HepG2 (cell line): ENCODE data around the gene JUND. TPM values are rescaled to one million over a fixed set of nuclear protein-coding genes. Genes with fewer than 3 reads are reported as not detected.
A peak's percentile ranks its signal among the peaks of the same experiment; 100 is the strongest.

Source experiments
- AHR ChIP-seq: IDR thresholded peaks from 2 replicates; pipeline ENCODE4 v1.6.1; 2018; ENCODE audit warnings: missing genetic modification reagents, missing compliant biosample characterization
- BCLAF1 ChIP-seq: fragments of 450-650 bp; IDR thresholded peaks from 2 replicates; pipeline ENCODE4 v1.6.1; 2017; ENCODE audit warnings: mild to moderate bottlenecking
- BORCS8-MEF2B ChIP-seq: sonication (generic); formaldehyde crosslinking; IDR thresholded peaks from 2 replicates; pipeline ENCODE4 v1.8.0; 2022; ENCODE audit warnings: mild to moderate bottlenecking, missing genetic modification reagents
- CHCHD3 ChIP-seq: sonication (generic); formaldehyde crosslinking; IDR thresholded peaks from 2 replicates; pipeline ENCODE4 v1.8.0; 2022; ENCODE audit warnings: mild to moderate bottlenecking, missing genetic modification reagents, moderate library complexity
- DZIP1 ChIP-seq: sonication (generic); formaldehyde crosslinking; IDR thresholded peaks from 2 replicates; pipeline ENCODE4 v1.5.0; 2020; ENCODE audit warnings: mild to moderate bottlenecking, missing genetic modification reagents
- ETV5 ChIP-seq: IDR thresholded peaks from 2 replicates; pipeline ENCODE4 v1.6.1; 2018; ENCODE audit warnings: missing biosample characterization, missing genetic modification reagents, inconsistent platforms, borderline replicate concordance
- GATAD2A ChIP-seq: IDR thresholded peaks from 2 replicates; pipeline ENCODE4 v1.6.1; 2016
- HNF4G ChIP-seq, 2 experiments: sonication (generic) in 1 of 2; formaldehyde crosslinking in 1 of 2; IDR thresholded peaks; 2 replicates each; pipeline versions ENCODE4 v1.4.0 to v1.6.1; 2011 to 2020; ENCODE audit warnings: borderline replicate concordance in 2 of 2, low read depth in 2 of 2, mild to moderate bottlenecking in 2 of 2, low read length in 1 of 2, missing genetic modification reagents in 1 of 2, moderate library complexity in 1 of 2
- KLF12 ChIP-seq: sonication (generic); formaldehyde crosslinking; IDR thresholded peaks from 2 replicates; pipeline ENCODE4 v1.4.0; 2020; ENCODE audit warnings: missing genetic modification reagents, borderline replicate concordance
- NFYC ChIP-seq: IDR thresholded peaks from 2 replicates; pipeline ENCODE4 v1.6.1; 2016; ENCODE audit warnings: missing genetic modification reagents, missing compliant biosample characterization
- NONO ChIP-seq, 2 experiments: fragments of 450-650 bp in 1 of 2; sonication (generic) in 1 of 2; formaldehyde crosslinking in 1 of 2; IDR thresholded peaks in 1 of 2; conservative IDR thresholded peaks in 1 of 2; 2 replicates each; pipeline versions ENCODE4 v1.6.1 to v1.8.0; 2017 to 2022; ENCODE audit warnings: mild to moderate bottlenecking in 1 of 2, missing genetic modification reagents in 1 of 2, moderate library complexity in 1 of 2
- RARG ChIP-seq: sonication (generic); formaldehyde crosslinking; IDR thresholded peaks from 2 replicates; pipeline ENCODE4 v1.4.0; 2020; ENCODE audit warnings: low read depth, mild to moderate bottlenecking, missing genetic modification reagents
- SAFB2 ChIP-seq: sonication (generic); formaldehyde crosslinking; IDR thresholded peaks from 2 replicates; pipeline ENCODE4 v1.5.1; 2020; ENCODE audit warnings: missing genetic modification reagents, low read depth, mild to moderate bottlenecking, borderline replicate concordance
- SNAPC2 ChIP-seq: sonication (generic); formaldehyde crosslinking; IDR thresholded peaks from 2 replicates; pipeline ENCODE4 v1.8.1; 2022; ENCODE audit warnings: mild to moderate bottlenecking, missing genetic modification reagents
- SPEN ChIP-seq: sonication (generic); formaldehyde crosslinking; IDR thresholded peaks from 2 replicates; pipeline ENCODE4 v1.5.1; 2020; ENCODE audit warnings: low read depth, mild to moderate bottlenecking, missing genetic modification reagents
- SYNCRIP ChIP-seq: fragments of 200-400 bp; formaldehyde crosslinking; IDR thresholded peaks from 2 replicates; pipeline ENCODE4 v1.6.1; 2018; ENCODE audit warnings: mild to moderate bottlenecking, low read depth, low read length; ENCODE audit not compliant: insufficient read depth
- ZBTB7B ChIP-seq: sonication (generic); formaldehyde crosslinking; IDR thresholded peaks from 2 replicates; pipeline ENCODE4 v1.4.0; 2020; ENCODE audit warnings: missing genetic modification reagents
- ZNF230 ChIP-seq: sonication (generic); formaldehyde crosslinking; IDR thresholded peaks from 2 replicates; pipeline ENCODE4 v1.4.0; 2020; ENCODE audit warnings: mild to moderate bottlenecking, missing genetic modification reagents
- ZNF253 ChIP-seq: sonication (generic); formaldehyde crosslinking; IDR thresholded peaks from 2 replicates; pipeline ENCODE4 v1.8.0; 2022; ENCODE audit warnings: mild to moderate bottlenecking, missing genetic modification reagents, borderline replicate concordance
- ZNF274 ChIP-seq: sonication (generic); formaldehyde crosslinking; IDR thresholded peaks from 2 replicates; pipeline ENCODE4 v1.5.1; 2020; ENCODE audit warnings: mild to moderate bottlenecking, missing genetic modification reagents
- ZNF567 ChIP-seq: sonication (generic); formaldehyde crosslinking; IDR thresholded peaks from 2 replicates; pipeline ENCODE4 v1.8.1; 2023; ENCODE audit warnings: mild to moderate bottlenecking, missing genetic modification reagents, borderline replicate concordance
- ZNF7 ChIP-seq: IDR thresholded peaks from 2 replicates; pipeline ENCODE4 v1.6.1; 2016; ENCODE audit warnings: missing biosample characterization, missing genetic modification reagents
- polyA plus RNA-seq, 8 experiments: library from polyadenylated mRNA; depleted of rRNA in 3 of 8; stranded (reverse) in 7 of 8; unstranded in 1 of 8; fragments of >200 nt; fragmentation: Illumina TruSeq in 4 of 8; extraction: Trizol in 4 of 8; gene quantifications; 2 replicates each; pipeline versions ENCODE4 v1.2.1 to v1.2.3, GENCODE V29; 2011 to 2016; ENCODE audit warnings: low read depth in 4 of 8, missing spikeins in 1 of 8, mixed read lengths in 1 of 8; ENCODE audit not compliant: insufficient read depth in 1 of 8
- total RNA-seq, 5 experiments: library from RNA; depleted of rRNA; stranded (reverse); fragments of >200 nt; fragmentation: Illumina TruSeq; extraction: Trizol; gene quantifications; 2 replicates each; pipeline ENCODE4 v1.2.3, GENCODE V29; 2016; ENCODE audit warnings: low read depth in 1 of 5
- TF ChIP-seq, protein P1 (sequence below): sonication (generic); formaldehyde crosslinking; IDR thresholded peaks from 2 replicates; pipeline ENCODE4 v1.4.0; 2020; ENCODE audit warnings: low read depth, mild to moderate bottlenecking, missing genetic modification reagents

Gene JUND
- total and polyA plus RNA-seq, 2 of the 13 experiments (the other 11 are each of a cell fraction or from before 2014, with no cell fraction given) = 41.2 to 59.8 TPM

DNA sequence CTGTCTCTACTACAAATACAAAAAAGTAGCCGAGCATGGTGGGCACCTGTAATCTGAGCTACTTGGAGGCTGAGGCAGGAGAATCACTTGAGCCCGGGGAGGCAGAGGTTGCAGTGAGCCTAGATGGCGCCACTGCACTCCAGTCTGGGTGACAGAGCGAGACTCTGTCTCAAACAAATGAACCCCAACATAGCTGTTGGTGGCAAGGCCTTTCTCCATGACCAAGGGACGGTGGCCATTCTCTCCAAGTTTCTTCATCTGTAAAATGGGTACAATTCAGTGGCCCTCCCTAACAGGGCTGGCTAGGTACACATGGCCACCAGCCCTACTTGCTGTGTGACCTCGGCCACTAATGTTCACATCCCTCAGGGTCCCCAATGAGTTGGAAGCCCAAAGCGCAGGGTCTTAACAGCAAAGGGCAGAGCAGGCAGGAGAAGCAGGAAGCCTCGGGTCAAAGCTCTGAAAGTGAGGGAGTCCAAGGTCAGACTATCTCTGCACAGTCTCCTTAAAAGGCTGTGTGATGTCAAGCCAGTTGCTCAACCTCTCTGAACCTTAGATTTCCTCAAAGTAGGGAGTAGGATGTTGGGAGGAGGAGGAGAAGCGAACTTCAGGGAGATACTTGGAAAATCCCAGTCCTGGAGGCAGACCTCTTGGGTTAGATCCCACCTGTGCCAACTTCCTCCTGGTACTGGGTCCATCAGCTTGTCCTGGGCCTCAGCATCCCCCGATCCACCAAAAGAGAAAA lies 2.7 kb downstream of the JUND start (continued):
- TF ChIP-seq ZNF274 (CRISPR knock-in tag) (no peak), KLF12 (CRISPR knock-in tag) (no peak), ZNF7 (CRISPR knock-in tag) (no peak), SAFB2 (CRISPR knock-in tag) (0 out of 2 replicates have a peak, but pooled peaks have one; percentile 10), AHR (CRISPR knock-in tag) (no peak), BCLAF1 (no peak), CHCHD3 (CRISPR knock-in tag) (no peak), ZNF230 (CRISPR knock-in tag) (no peak), HNF4G (IDR thresholded peaks at IDR 0.05; ENCODE audit: borderline replicate concordance, low read depth, low read length) (no peak), HNF4G (CRISPR knock-in tag; IDR thresholded peaks at IDR 0.05; ENCODE audit: borderline replicate concordance, low read depth) (no peak), ETV5 (CRISPR knock-in tag) (0 out of 2 replicates have a peak, but pooled peaks have one; percentile 10), GATAD2A (no peak), BORCS8-MEF2B (no peak; the same call in 1 of the 2 replicates), NFYC (CRISPR knock-in tag) (no peak), DZIP1 (CRISPR knock-in tag) (no peak), SPEN (CRISPR knock-in tag) (peak; percentile 16; the same call in 1 of the 2 replicates), SNAPC2 (no peak), SYNCRIP (no peak), ZNF567 (CRISPR knock-in tag) (no peak), RARG (CRISPR knock-in tag) (no peak), ZNF253 (CRISPR knock-in tag) (no peak), NONO (IDR thresholded peaks at IDR 0.05) (no peak), NONO (CRISPR knock-in tag; conservative IDR thresholded peaks at IDR 0.05) (peak; percentile 29; the same call in 1 of the 2 replicates), ZBTB7B (CRISPR knock-in tag) (no peak)
- TF ChIP-seq, protein P1, sequence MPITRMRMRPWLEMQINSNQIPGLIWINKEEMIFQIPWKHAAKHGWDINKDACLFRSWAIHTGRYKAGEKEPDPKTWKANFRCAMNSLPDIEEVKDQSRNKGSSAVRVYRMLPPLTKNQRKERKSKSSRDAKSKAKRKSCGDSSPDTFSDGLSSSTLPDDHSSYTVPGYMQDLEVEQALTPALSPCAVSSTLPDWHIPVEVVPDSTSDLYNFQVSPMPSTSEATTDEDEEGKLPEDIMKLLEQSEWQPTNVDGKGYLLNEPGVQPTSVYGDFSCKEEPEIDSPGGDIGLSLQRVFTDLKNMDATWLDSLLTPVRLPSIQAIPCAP = no peak
